WI38 (cell line): ENCODE measurements around the gene TTLL6.

ENCODE experiments used
- H3K4me3 ChIP-seq: 2 replicates; pipeline ENCODE4 v1.5.1; 2011; ENCODE audit warnings: low read depth, mild to moderate bottlenecking, control low read depth, low read length
- TF ChIP-seq, protein P1 (sequence below): IDR thresholded peaks from 2 replicates; pipeline ENCODE4 v1.5.1; 2012; ENCODE audit warnings: low read depth, mild to moderate bottlenecking, control low read depth, low read length

TTLL6 gene

DNA sequence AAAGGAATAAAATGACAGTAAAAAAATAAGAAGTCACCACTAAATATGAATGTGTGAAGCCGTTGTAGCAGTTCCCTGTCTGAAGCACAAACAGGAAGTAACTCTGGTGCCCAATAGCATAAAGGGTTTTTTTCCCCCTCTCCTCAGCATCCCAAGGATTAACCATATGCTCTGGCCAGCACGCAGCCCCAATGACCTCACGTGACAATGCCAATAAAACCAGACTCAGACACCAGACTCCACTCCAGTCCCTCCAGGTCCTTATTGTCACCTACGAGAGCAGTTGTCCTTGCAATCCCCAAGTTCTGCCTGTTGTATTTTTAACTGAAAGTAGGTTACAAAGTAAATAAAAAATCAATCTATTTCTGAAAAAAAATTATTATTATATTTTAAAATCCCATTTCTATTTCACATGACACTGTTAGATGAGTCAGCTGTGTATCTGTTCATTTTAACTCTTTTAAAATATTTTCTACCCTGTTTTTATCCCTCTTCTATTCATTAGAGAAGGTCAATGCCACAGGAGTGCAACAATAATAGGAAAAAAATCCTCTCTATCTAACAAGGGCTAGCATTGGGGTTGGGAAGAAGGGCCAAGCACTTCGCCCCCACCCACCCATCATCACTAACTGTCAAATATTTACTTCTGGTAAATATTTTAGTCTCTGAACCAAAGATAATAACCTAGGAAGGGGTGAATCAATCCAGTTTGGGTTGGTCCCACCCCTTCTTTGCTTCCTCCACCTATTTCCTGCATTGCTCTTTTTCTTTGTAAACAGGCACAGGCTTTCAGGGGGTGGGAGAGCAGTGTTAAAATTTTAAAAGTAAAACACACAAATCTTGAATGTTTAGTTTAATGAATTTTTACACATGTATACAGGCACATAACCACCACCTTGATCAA is 101.3 kb downstream of the TTLL6 start:
- TF ChIP-seq, protein P1, sequence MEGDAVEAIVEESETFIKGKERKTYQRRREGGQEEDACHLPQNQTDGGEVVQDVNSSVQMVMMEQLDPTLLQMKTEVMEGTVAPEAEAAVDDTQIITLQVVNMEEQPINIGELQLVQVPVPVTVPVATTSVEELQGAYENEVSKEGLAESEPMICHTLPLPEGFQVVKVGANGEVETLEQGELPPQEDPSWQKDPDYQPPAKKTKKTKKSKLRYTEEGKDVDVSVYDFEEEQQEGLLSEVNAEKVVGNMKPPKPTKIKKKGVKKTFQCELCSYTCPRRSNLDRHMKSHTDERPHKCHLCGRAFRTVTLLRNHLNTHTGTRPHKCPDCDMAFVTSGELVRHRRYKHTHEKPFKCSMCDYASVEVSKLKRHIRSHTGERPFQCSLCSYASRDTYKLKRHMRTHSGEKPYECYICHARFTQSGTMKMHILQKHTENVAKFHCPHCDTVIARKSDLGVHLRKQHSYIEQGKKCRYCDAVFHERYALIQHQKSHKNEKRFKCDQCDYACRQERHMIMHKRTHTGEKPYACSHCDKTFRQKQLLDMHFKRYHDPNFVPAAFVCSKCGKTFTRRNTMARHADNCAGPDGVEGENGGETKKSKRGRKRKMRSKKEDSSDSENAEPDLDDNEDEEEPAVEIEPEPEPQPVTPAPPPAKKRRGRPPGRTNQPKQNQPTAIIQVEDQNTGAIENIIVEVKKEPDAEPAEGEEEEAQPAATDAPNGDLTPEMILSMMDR, result no peak
- no peak overlapping the region for H3K4me3 ChIP-seq
